Large intestine (tissue), 3 donors: ENCODE data around the gene EEIG2. TPM values are rescaled to one million over a fixed set of nuclear protein-coding genes. Genes with fewer than 3 reads are reported as not detected.
"Not testable (repeated sequence)": the region's sequence is repeated elsewhere in the genome, so short reads cannot be mapped to it uniquely, and the experiment has no call there.

Experiments
- DNase-seq, 2 donors: peaks; one replicate each; pipeline versions ENCODE4 v3.0.0 to v3.0.0-alpha.2; 2013
- H3K27ac ChIP-seq: one replicate; pipeline ENCODE4 v1.5.1; 2013; ENCODE audit warnings: low read length
- H3K27me3 ChIP-seq: 2 replicates; pipeline ENCODE4 v1.6.1; 2013; ENCODE audit warnings: low read length; ENCODE audit not compliant: control insufficient read depth, insufficient read depth
- H3K36me3 ChIP-seq: 2 replicates; pipeline ENCODE4 v1.6.1; 2013; ENCODE audit warnings: low read length; ENCODE audit not compliant: control insufficient read depth, insufficient read depth
- H3K4me1 ChIP-seq: one replicate; pipeline ENCODE4 v1.6.1; 2013; ENCODE audit warnings: low read length; ENCODE audit not compliant: control insufficient read depth, insufficient read depth
- H3K4me3 ChIP-seq: one replicate; pipeline ENCODE4 v1.5.1; 2013; ENCODE audit warnings: low read length
- H3K9me3 ChIP-seq: one replicate; pipeline ENCODE4 v1.6.1; 2013; ENCODE audit warnings: mild to moderate bottlenecking, low read depth, low read length, moderate library complexity; ENCODE audit not compliant: control insufficient read depth
- WGBS: methylation state at CpG from one replicate; pipeline ENCODE4 v1.1.5; 2013; ENCODE audit warnings: low lambda C conversion rate; ENCODE audit not compliant: insufficient coverage; 5-methylcytosine and 5-hydroxymethylcytosine counted together
- polyA plus RNA-seq: library from polyadenylated mRNA; unstranded; fragments of 120-200 nt; gene quantifications from one replicate; pipeline ENCODE4 v1.2.1, GENCODE V29; 2013

EEIG2 gene
- polyA plus RNA-seq, 1 donor, result 23.8 TPM

DNA sequence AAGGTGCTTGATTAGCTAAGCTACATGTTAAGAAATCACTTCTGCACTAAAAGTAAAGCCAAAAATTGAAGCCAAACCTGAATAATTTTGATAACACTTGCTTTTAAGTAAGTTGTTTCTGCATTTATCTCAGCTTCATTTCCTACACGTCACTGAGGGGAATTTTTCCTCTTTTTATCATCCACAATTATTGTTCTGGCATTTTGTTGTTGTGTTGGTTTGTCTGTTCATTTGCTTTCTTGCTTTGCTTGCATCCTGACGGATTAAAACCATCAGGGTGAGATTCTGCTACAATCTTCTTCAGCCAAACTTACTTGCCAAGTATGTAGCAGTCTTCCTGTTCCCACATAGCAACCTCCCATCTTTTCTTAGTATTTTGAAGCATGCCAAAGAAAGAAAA, 18.0 kb upstream of the EEIG2 start:
- WGBS, result no CpG with 5 or more reads among the region's 2 CpGs
- no peaks in the 10 kb centered on the region for H3K4me1 ChIP-seq
- H3K9me3 ChIP-seq, result peaks cover under 1% of the 10 kb centered on the region
- no peaks in the 10 kb centered on the region for H3K36me3 ChIP-seq
- no peak overlapping the region for H3K27ac ChIP-seq
- no peaks in the 10 kb centered on the region for H3K27me3 ChIP-seq
- DNase-seq, result no peak
- no peak overlapping the region for H3K4me3 ChIP-seq

DNA sequence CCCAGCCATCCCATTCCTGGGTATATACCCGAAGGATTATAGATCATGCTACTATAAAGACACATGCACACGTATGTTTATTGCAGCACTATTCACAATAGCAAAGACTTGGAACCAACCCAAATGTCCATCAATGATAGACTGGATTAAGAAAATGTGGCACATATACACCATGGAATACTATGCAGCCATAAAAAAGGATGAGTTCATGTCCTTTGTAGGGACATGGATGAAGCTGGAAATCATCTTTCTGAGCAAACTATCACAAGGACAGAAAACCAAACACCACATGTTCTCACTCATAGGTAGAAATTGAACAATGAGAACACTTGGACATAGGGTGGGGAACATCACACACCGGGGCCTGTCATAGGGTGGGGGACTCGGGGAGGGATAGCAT, 12.4 kb upstream of the EEIG2 start:
- H3K9me3 ChIP-seq, H3K36me3 ChIP-seq, H3K27ac ChIP-seq, H3K4me3 ChIP-seq, H3K27me3 ChIP-seq, DNase-seq, H3K4me1 ChIP-seq: not testable (repeated sequence)
- no CpG with 5 or more reads among the region's 4 CpGs for whole genome bisulfite sequencing

DNA sequence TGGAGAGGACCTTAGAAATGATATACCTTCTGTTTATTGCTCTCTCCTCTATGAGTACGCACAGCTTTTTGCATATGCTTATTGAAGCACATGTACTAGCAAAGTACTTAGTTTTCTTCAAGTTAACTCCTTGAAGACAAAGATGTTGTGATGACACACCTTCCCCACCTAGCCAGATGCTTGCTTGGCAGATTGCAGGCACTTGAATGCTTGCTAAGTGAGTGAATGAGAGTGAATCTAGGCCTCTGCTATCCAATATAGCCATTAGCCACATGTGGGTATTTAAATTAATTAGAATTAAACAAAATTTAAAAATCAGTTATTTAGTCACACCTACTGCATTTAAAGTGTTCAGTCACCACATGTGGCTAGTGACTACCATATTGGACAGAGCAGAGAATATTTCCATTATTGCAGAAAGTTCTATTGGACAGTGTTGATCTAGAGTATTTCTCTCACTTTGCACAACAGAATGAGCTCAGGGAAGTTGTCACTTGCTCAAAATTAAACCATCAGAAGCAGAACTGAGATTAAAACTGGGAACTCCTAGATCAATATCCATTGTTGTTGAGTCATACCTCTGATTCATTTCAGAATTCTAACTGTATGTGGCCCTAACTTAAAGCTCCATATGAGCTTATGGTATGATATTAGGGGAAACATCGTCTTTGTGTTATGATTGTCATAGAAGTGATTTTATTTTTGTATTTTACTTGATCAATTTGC, 8.6 kb upstream of the EEIG2 start:
- no peak for DNase-seq
- 80% methylated on average over 2 of the region's 2 CpGs for WGBS
- Histone ChIP-seq H3K4me1 (no peaks in the 10 kb centered on the region), H3K4me3 (no peak overlapping the region), H3K36me3 (no peaks in the 10 kb centered on the region), H3K27me3 (no peaks in the 10 kb centered on the region), H3K9me3 (no peaks in the 10 kb centered on the region), H3K27ac (no peak overlapping the region)

DNA sequence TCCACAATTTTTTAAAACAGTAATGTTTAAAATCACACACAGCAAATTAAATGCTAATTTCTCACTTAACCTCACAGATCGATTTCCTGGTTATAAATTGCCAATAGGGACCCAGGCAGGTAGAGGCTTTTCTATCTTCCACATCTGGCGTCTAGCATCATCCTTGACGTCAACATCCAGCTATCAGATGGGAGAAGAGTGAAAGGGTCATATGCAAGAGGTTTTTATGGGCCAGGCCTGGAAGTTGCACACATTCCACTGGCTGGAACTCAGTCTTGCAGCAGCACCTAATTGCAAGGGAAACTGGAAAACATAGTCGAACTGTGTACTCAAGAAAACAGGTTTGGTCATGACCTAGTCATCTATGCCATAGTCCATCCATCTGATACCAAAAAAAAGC, 6.0 kb upstream of the EEIG2 start:
- H3K4me3 ChIP-seq, result no peak overlapping the region
- DNase-seq, result no peak
- no peak overlapping the region for H3K27ac ChIP-seq
- no peaks in the 10 kb centered on the region for H3K4me1 ChIP-seq
- H3K27me3 ChIP-seq, result no peaks in the 10 kb centered on the region
- H3K36me3 ChIP-seq, result no peaks in the 10 kb centered on the region
- no peaks in the 10 kb centered on the region for H3K9me3 ChIP-seq
- WGBS, result no CpG with 5 or more reads among the region's 4 CpGs

DNA sequence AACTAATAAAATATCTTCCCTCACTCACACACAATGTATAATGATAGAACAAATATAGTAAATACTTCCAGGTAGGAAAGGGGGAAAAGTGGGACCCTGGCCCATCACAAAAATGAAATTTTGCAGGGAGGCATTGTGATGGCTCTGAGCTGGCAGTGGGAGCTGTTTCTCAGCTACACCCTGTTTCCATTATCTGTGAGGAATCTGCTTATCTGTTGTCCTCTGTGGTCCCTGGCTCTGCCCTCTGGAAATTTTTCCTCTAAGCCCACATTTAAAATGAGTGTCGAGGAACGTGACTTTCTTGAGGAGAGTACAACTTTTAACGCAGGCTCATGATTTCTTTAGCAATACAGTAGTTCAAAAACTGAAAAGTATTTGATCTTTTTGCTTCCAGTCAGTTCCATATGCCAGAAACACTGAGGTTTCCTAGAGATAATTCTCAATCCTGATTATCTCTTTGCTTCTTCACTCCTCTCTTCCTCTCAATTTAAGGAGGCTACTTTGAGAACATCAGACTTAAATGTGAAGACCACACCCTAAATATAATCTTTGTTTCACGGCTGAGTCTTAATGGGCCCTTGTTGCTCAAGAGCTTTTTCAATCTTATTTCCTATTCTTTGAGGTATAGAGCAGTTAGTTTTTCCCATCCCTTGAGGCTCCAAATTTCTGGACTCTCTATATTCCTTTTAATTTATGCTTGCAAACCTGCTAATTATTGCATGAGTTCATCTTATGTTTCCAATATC, 5.0 kb upstream of the EEIG2 start:
- no peak overlapping the region for H3K4me3 ChIP-seq
- no peaks in the 10 kb centered on the region for H3K27me3 ChIP-seq
- H3K27ac ChIP-seq, result no peak overlapping the region
- DNase-seq, result no peak
- H3K4me1 ChIP-seq, result peaks cover 5% of the 10 kb centered on the region
- no peaks in the 10 kb centered on the region for H3K9me3 ChIP-seq
- 40% methylated on average over 1 of the region's 4 CpGs for WGBS
- H3K36me3 ChIP-seq, result no peaks in the 10 kb centered on the region

DNA sequence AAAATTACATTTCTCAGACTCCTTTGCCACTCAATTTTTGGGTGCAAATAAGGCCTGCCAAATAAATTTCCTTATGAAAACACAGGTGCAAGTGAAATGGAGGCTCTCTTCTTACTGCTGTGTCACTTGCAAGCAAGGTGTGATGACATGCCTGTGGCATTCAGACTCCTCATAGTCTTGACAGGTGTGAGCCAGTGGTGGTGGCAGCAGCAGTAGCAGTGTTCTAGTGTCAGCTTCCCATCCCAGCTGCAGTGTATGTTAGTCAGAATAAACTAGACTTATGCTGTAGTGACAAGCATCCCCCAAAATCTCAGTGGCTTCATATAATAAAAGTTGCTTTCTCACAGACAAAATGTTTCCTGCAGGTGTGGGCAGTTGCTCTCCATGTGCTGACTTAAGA, 3.8 kb upstream of the EEIG2 start:
- DNase-seq, result no peak
- H3K4me3 ChIP-seq, result no peak overlapping the region
- H3K27me3 ChIP-seq, result no peaks in the 10 kb centered on the region
- no peak overlapping the region for H3K27ac ChIP-seq
- no peaks in the 10 kb centered on the region for H3K9me3 ChIP-seq
- H3K4me1 ChIP-seq, result peaks cover 5% of the 10 kb centered on the region
- no peaks in the 10 kb centered on the region for H3K36me3 ChIP-seq

DNA sequence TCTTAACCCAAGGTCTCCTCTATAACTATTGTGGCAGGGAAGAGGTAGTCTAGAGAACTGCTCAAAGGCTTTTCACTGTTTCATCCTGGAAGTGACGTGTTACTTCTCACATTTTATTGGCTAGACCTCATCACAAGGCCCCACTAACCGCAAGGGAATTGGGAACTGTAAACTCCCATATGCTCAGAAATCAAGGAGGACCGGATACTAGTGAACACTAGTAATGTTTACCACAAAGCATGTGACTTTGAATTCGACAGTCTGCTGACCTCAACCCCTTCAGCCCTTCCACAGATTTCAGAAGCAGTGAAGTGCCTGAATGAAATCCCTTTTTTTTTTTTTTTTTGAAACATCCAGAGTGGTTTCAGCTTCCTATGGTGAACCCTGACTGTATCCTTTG, 3.4 kb upstream of the EEIG2 start:
- Histone ChIP-seq H3K4me3 (no peak overlapping the region), H3K4me1 (peaks cover 5% of the 10 kb centered on the region), H3K36me3 (no peaks in the 10 kb centered on the region), H3K27me3 (no peaks in the 10 kb centered on the region), H3K27ac (no peak overlapping the region), H3K9me3 (no peaks in the 10 kb centered on the region)
- no CpG with 5 or more reads among the region's 4 CpGs for WGBS
- DNase-seq, result no peak

DNA sequence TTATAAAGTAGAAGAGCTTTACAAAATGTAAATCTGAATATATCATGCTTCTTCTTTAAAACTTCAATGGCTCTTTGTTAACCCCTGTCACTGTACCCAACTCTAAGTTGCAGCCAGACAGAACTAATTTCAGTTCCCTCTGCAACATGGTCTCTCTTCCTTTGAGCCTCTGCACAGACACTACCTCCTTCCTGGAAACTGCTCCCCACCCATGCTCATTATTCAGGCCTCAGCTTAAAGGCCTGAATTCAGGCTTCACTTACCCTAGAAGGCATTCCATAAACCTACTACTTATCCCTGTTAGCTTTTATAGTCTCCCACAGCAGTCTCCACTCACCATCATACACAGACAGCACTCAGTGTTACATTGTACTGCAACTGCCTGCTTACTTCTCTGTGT, 2.6 kb upstream of the EEIG2 start:
- Histone ChIP-seq H3K27ac (no peak overlapping the region), H3K9me3 (no peaks in the 10 kb centered on the region), H3K4me1 (peaks cover 9% of the 10 kb centered on the region), H3K36me3 (no peaks in the 10 kb centered on the region), H3K27me3 (no peaks in the 10 kb centered on the region), H3K4me3 (no peak overlapping the region)
- no peak for DNase-seq

DNA sequence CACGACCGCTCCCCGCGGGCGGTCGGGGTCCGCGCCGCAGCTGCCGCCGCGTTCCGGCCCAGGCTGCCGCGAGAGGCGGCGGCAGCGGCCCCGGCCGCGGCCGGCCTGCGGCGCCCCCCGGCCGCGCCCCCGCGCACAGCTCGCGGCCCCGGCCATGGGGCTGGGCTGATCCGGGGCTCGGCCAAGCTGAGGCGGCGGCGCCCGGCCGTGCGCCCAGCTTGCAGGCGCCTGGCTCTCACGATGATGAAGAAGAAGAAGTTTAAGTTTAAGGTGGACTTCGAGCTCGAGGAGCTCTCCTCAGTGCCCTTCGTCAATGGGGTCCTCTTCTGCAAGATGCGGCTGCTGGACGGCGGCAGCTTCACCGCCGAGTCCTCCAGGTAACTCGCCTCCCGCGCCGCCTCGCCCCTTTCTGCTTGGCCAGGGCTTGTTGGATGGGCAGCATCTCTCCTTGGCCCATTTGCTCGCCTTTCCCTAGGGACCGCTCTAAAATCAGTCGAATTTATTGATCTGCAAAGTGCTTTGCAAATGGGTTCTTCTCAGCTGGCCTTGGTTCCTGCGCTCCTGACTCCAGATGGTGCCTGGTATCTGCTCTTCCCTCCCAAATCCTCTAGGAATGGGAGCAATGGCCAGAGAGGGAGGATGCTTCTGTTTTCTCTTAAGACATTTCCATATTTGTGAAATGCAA, 431 bp downstream of the EEIG2 start:
- Histone ChIP-seq H3K27ac (peak overlapping the region; percentile 83), H3K4me1 (peaks cover 12% of the 10 kb centered on the region), H3K4me3 (peak overlapping the region; percentile 77), H3K9me3 (no peaks in the 10 kb centered on the region), H3K36me3 (no peaks in the 10 kb centered on the region), H3K27me3 (no peaks in the 10 kb centered on the region)
- peak in 1 of 2 donors; percentile 78 for DNase-seq
- WGBS, result 0% methylated on average over 1 of the region's 59 CpGs

DNA sequence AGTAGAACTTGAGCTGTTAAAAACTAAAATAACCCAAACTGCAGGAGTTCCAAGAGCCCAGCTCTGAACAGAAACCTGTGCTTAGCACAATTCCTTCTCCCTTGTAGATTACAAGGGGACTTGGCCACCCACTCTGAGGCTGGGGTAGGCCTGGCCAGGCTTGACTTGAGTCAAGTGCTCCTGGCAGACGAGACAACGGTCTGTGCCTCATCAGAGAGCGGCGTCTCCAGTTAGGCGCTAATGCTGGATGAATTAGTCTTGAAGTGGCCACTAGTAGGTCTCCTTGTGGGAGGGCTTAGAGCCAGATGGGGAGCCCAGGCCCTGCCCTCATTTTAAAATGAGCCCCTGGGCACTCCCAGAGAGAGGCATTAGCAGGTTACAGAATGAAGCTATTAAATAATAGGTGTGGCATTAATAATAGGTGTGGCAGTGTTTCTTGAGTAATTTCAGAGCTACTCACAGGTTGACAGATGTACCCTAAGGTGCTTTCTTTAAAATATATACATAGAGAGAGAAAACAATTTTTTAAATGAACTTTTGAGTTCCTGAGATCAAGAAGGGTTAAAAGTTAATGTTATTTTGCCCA, 1.1 kb downstream of the EEIG2 start:
- peak overlapping the region; percentile 83 for H3K27ac ChIP-seq

More for the DNA sequence above, 1.1 kb downstream of the EEIG2 start:
- Histone ChIP-seq H3K4me1 (peaks cover 12% of the 10 kb centered on the region), H3K36me3 (no peaks in the 10 kb centered on the region), H3K4me3 (peak overlapping the region; percentile 77), H3K9me3 (no peaks in the 10 kb centered on the region), H3K27me3 (no peaks in the 10 kb centered on the region)
- WGBS, result no CpG with 5 or more reads among the region's 5 CpGs
- DNase-seq, result peak; percentile 51 to 76
